ENCODE results near the gene LPCAT1.

GRCh38 chr5:1545126-1545804 is 21.5 kb upstream of the LPCAT1 start:
- TF ChIP-seq JUNB (IDR thresholded peaks at IDR 0.05): no peak
- TF ChIP-seq USF1 (IDR thresholded peaks at IDR 0.05; ENCODE audit: borderline replicate concordance, extremely low read length, insufficient read depth, low read depth, low read length): no peak
- TF ChIP-seq POLR2AphosphoS5 (IDR thresholded peaks at IDR 0.05; ENCODE audit: low read length): no peak
- TF ChIP-seq CTCF (IDR thresholded peaks at IDR 0.05 in 2 of 3, conservative IDR thresholded peaks at IDR 0.05 in 1 of 3; ENCODE audit: control insufficient read depth in 2 of 3, extremely low read depth in 1 of 3, insufficient read depth in 1 of 3, low read depth in 3 of 3, low read length in 3 of 3): no peak
- no peak for TF ChIP-seq NR2C2 (IDR thresholded peaks at IDR 0.05; ENCODE audit: borderline replicate concordance, control insufficient read depth, insufficient read length, low read depth)
- TF ChIP-seq POLR2A (IDR thresholded peaks at IDR 0.05; ENCODE audit: low read depth, low read length): no peak
- TF ChIP-seq CBX3 (IDR thresholded peaks at IDR 0.05; ENCODE audit: borderline replicate concordance, low read depth): no peak
